HK-2 (cell line): ENCODE measurements around the gene TPK1.

Source experiments
- DNase-seq: peaks from one replicate; pipeline ENCODE4 v3.0.0-alpha.2; 2018; ENCODE audit not compliant: unreplicated experiment

TPK1 gene

DNA sequence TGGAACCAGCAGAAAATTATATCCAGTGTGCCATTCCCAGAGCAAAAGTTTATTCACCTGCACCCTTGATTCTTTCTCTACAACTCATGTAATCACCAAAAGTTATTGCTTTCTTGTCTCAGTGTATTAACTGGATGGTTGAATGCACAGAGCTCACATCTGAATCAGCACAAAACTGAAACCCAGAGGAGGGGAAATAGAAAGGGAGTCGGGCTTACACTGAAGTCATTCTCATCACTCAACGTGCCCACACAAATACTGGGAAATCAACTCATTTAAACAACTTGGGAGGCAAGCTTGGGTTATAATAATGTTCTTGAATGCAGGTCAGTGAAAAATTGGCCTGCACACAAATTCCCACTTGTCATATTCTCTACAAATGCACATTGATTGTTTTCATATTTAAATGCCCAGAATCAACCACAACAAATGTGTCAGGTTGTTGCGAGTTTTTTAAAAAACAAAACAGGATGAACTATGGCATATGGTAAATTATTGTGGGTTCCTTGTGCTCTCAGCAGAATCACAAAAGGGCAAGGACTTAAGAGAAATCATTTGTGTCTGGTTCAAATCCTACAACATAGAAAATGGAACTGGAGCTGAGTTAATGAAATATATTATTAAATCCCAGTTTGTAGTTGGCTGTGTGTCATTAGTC, 306.5 kb downstream of the TPK1 start:
- no peak for DNase-seq

DNA sequence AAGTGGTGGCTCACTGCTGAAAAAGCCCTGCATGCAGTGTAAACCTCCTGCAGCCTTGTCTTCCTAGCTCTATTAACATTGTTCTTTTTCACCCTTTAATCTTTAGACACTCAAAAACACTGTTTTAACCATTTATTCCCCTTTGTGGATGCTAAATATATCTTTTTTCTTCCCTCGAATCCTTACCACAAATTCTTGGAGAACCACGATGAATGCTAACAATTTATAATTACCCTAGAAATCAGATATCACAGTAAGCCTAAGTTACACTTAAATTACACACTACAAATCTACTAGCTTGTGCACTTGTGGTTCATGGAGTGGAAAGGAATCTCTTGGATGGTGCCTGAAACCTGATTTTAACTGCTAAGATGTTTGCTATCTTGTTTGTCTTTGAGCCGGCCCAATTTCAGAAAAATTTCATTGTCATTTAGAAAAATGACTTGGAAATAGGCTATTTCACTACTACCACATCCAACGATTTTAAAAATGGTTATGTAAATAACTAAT, 307.3 kb downstream of the TPK1 start:
- no peak for DNase-seq

DNA sequence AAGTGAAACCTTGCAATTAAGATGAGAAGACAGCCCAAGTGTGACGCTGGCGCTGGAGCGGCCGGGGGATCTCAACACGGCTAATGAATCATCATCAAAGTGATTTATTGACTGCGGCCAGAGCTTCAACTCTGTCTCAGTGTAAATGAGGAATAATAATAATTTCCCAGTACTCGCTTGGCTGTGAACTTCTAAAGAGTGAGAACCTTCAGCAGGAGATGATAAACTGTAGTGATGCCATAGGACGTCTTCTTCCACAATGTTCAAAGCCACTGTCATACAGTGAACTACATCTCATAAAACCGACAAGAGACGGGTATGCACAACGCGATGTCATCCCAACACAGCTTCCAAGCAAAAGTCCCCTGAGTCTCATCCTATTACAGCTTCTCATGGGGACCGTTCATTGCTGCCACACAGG, 308.8 kb downstream of the TPK1 start:
- no peak for DNase-seq

DNA sequence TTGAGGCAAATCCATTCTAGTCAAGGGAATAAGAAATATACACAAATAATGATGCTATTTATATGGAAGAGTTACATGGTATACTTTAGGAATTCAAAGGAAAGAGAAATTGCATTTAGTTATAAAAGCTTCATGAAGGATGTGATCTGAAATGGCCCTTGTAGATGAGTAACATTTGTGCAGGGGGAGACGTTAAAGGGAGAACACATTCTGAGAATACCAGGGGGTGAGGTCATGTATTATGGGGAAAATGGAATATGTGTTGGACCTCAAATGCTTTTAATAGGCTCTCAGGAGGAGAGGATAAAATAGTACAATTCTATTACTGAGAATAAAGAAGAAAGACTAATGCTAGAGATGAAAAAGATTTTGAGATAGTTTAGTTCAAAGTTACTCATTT, 309.9 kb downstream of the TPK1 start:
- no peak for DNase-seq

DNA sequence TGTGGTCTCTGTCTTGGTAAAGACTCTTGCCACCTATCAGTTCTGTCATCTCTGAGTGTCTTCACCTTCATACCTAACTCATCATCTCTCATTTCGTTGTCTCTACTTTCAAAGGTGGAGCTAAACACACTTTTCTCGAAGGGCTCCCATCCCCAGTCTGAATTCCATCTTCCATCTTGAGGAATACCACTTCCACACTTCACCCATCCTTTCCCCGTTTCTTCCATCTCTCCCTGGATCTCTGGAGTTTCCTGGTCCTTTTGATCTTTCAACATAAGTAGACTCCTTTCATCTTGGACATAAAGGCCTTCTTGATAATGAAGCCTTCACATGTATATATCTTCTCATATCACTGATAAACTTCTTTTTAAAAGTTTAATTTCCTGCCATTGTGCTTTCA, 311.6 kb downstream of the TPK1 start:
- no peak for DNase-seq

DNA sequence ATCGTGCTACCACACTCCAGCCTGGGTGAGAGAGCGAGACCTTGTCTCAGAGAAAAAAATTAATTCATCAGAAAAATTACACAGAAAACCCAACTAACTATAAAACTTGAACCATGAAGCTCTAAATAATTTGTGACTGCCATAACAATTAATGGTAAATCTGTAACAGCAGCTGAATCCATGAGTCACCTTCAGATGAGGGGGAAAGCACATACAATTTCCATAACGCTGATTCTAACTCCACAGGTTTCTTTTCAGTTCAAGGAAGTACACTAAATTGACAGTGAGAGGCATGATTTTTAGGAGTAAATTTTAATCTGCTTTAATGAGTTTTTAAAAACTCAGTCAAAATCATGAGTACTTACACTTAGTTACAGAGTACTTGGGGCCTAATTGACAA, 312.2 kb downstream of the TPK1 start:
- no peak for DNase-seq

DNA sequence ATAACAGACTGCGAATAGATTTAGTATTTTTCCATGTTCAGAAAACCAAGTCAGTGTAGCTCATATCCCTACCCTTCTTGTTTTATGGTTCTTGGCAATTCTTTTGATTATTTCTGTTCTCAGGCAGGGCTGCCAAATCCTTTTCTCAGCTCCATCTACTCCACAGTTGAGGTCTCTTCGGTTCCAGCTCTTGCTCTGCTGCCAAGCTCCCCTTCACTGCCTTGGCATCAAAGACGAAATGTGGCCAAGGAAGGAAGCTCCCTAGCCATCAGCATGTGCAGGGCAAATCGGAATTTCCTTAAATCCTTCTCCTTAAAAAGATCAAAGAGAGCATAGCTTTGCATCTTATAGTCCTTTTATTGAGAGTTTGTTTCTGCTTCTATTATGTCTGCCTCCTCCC, 315.9 kb downstream of the TPK1 start:
- DNase-seq = no peak

DNA sequence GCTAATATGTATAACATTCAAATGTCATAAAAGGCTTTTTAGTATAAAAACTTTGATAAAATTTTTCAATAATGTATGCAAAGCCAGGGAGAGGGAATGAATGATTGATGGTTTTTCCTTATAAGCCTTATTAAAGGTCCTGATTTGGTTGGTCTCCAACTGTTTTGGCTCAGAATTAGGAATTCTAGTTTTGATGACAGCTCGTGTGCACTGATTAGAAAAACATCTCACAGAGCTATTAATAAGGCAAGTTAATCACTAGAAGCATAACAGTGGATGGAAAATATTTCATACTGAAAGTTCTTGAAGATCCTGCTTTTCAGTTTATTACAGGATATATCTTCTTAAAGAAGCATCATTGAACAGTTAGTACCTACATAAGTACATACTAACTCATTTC, 317.5 kb downstream of the TPK1 start:
- no peak for DNase-seq

DNA sequence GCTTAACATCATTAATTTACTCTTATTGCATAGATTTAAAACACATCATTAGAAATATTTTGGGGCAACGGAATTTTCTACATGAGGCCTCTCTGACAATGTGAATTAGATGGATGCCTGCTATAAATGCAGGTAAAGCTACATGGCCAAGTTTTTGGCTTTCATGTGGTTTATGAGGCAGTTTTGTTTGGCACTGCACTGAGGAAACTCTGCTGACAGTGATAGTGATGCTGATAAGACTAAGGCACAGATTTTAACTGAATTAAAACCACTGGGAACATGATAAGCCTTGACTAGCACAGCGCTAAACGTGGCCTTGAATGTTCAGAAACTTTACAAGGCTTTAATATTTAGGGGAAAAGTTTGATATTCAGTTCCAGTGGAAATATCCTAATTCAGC, 318.1 kb downstream of the TPK1 start:
- no peak for DNase-seq

DNA sequence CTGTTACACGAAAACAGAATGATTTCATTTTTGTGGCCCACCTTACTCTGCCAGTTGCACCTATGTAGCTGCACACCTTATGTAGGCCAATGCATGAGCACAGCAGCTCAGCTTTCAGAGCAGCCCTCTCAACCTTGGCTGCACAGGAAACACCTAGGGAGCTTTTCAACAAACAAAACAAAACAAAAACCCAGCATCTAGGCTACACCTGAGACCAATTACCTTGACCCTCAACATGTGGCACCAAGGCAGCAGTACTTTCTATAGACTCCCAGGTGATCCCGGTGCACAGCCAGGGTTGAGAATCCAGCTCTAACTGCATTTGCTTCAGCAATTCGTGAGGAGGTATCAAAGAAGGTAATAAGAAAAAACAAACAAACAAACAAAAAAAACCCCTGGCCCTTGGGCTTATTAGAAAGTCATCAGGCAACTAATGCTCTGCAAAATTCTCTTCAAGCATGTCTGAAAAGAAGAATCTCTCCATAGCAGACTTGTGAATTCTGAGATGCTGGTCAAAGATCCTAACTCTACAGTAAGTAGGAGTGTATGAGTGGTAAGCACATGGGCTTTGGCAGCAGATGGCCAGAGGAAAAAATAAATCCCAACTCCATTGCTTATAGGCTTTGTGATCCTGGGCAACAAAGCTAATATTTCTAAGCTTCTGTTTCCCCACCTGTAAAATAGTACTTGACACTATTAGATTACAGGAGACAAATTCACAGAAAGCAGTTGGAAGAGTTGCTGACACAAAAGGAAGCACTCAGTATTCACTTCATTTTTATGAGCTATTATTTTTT, 318.9 kb downstream of the TPK1 start:
- no peak for DNase-seq

DNA sequence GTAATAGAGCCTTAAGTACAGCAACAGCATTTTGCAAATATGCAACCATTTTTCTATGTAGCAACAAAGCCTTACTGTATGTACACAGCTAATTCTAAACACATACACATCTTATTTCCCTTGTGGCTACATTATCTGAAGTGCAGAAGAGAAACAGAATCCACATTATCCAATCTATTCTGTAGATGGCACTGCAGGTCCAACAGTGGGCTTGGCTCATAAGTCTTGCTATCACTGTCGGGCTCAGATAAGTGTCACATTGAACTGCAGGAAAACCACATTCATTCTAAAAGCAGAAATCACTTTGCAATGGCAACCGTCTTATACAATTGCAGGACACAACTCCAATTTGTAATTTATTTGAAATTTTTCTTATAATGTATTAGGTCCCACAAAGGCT, 322.5 kb downstream of the TPK1 start:
- peak; percentile 8 for DNase-seq

DNA sequence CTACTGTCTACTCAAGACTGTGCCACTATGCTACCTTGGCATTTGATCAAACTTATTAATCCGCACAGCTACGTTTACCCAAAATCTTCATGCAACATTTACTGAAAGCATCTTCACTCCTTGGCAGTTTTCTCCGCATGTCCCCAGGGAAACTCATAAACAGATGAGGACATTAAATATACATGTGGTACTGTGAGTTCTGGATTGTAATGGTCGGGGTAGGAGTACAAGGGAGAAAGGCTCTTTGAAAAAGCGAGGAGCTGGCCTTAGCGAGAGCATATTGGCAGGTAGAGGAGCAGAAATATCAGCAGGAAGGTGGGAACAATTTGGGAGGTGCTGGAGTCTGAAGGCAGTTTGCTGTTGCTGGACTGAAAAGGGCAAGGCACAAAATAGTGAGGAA, 325.2 kb downstream of the TPK1 start:
- no peak for DNase-seq

DNA sequence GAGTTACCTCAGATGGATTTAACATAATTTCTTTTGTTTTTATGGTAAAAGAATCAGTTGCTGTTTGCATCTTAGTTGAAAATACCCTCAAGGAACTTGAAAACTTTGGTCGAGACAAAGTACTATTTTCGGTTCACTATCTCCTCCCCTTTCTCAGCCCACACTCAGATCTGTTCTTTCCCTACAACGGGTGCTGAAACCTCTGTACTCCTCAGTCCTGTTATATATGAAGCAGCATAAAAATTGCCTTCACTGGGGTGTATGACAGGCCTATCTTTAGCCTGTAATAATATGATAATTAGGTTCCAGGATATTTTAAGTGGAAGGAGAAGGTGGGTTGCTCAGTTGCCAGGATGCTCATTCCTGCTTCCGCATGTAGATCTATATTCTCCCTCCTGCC, 327.2 kb downstream of the TPK1 start:
- no peak for DNase-seq

DNA sequence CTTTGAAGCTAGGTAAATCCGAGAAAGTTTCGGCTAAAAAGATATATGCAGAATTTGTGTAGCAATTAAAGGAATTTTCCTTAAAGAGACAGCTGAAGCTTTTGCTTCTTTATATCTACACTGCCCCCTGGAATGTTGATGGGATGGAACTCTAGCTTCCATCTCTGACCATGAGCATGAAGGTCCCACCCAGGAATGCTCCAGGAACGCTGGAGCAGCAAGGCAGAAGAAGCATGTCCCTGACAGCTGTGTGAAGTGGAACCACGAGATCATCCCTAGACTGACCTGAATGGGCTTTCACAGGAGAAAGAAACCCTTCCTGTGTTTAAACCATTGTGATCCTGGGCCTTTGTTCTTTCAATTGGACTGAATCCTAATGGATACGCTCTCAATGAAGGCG, 332.6 kb downstream of the TPK1 start:
- no peak for DNase-seq

DNA sequence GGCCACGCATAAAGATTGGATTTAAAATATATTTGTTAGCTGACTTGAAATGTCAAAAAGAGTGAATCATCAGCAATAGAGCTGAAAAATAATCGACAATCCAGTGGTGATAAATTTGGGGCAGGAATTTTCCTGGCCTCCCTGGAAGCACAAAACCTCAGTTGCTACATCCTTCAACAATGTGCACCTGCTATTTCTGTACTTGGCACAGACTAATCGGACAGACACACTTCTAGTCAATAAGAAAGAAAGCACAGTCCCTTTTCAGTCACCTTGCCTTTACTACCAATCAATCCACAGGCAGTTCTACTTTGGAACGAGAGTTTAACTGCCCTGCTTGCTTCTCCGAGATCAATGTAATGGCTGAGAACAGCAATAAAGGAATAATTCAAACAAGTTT, 335.6 kb downstream of the TPK1 start:
- no peak for DNase-seq

DNA sequence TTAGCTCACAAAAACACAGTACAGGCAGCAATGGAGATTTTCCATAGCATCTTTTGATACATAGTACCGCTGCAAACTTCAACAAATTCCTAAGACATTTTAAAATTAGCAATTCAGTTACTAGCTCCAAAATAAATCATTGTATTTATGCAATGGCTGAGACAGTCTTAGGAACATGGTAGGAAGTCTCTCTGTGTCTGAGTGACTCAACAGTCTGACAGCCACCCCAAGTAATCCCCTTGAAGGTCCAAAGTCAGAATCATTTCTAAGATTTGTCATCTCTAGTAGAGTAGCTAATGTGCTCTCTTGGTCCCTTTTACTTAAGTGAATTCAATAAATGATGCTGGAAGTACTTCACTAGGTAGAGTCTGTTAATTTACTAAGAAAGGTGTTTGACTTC, 338.6 kb downstream of the TPK1 start:
- no peak for DNase-seq

DNA sequence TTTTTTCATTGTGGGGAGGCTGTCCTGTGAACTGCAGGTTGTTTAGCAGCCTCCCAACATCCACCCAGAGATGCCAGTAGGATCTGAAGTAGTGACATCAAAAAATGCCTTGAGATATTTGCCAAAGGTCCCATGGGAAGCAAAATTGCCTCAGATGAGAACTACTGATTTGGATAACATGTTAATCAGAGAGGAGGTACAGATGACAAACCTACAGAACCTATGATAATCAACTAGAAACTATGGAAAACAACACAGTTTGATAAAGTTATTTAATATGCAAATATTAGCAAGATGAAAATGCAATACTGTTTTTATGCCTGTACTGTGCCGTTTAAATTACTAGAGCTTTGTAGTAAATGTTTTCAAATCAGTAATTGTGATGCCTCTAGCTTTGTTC, 341.5 kb downstream of the TPK1 start:
- DNase-seq = no peak

DNA sequence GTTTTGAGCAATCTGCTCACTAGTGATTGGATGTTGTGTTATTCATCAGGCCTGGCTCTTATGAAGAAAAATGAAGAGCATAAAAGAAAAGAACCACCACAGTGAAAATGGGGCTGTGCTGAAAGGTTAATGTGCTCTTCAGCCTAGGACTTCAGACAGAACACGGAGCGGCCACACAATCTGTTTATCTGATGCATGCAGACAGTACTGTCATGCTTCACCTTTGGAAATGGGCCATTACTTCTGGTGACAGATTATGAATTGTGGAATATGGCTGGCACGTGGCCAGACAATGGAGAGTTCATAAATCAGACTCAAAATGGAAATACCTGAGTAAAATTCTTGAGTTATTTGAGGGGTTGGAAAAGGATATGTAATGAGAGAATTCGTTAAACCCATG, 346.3 kb downstream of the TPK1 start:
- no peak for DNase-seq

DNA sequence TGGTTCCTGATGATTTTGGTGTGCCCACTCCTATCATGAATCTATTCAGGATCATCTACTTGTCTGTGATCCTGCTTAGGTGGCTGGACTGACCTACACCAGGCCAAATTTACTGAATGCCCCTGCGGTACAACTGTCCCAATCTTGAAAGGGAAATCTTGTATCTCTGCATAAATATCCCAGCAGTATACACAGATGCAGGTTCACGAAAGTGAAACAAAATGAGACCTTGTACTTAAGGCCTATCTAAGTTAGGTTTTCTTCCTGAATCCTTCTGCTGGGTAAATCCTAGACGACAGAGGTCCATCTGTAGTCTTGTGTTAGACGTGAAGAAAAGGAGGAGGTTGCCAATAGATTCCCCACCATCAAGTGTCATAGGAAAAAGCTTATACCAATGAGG, 346.9 kb downstream of the TPK1 start:
- DNase-seq = no peak

DNA sequence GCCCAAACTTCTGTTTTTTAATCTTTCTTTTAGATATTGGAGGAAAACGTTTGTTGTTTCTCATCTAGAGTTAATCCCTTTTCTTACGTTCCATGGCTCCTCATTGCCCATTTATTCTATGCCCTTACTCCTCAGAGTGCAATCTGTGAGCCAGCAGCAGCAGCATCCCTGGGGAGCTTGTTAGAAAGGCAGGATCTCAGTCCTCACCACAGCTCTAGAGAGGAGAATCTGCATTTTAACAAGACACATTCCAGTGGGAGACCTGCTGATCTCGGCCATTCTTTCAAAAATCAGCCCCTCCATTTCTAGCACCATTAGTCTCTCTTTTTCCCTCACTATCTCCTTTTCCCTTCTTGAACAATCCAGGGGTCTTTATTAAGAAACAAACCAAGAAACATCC, 348.0 kb downstream of the TPK1 start:
- no peak for DNase-seq

DNA sequence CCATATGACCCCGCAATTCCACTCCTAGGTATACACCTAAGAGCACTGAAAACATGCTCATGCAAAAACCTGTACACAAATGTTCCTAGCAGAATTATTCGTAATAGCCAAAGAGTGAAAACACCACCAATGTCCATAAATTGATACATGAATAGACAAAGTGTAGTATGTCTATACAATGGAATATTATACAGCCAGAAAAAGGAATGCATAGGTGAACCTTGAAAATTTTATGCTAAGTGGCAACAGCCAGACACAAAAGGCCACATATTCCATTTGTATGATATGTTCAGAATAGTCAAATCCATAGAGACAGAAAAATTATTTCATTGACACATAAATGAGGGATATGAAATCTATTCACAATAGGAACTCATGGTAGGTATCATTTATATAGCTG, 351.4 kb downstream of the TPK1 start:
- no peak for DNase-seq

DNA sequence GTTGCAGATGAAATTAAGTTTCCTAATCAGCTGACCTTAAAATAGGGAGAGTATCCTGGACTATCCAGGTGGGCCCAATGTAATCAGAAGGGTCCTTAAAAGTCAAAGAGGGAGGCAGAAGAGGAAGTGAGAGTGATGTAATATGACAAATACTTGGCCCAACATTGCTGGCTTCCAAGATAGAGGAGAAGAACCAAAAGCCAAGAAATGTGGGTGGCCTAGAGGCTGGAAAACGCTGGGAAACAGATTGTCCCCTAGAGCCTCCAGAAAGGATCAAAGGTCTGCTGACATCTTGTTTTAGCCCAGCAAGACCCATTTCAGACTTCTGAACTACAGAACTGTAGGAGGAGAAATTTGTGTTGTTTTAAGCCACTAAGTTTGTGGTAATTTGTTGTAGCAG, 352.7 kb downstream of the TPK1 start:
- DNase-seq = no peak

DNA sequence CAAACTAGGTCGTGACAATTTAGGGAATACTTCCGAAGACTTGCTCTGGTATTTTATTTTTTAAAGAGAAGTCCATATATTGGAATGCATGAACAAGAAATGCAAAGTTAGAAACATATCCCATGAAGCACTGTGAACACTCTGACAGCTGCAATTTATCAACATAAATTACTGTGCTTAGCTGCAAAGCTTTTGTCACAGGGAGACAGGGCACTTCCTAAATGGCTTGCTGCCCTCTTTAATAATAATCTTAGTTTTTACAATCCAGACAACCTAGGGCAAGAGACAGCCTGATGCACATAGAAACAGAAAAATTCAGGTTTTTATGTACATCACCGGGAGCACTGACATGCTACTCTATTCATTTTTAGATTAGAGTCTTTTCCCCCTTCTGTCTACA, 354.0 kb downstream of the TPK1 start:
- no peak for DNase-seq

DNA sequence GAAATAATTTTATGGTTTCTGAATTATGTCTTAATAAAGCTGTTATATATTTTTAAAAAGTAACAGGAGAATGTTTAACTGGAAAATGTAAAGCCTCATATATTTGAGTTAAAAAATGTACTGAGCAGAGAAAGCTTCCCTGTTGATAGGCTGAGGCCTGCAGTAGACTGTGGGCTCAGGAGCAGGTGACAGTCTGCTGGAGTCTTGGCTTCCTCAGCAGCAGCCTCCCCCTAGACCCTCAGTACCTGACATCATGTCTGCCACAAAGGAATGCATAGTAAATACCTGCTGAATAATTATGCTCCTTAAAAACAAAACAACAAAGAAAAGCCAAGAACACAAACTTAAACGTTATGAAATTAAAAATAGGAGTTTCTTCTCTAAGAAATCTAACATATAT, 358.5 kb downstream of the TPK1 start:
- no peak for DNase-seq
